ENCODE data around the gene SNRNP40.
"Not testable (repeated sequence)": the region's sequence is repeated elsewhere in the genome, so short reads cannot be mapped to it uniquely, and the experiment has no call there.

SNRNP40 gene

GRCh38 chr1:31296486-31297276, at the start of gene SNRNP40, which contains the start of gene ZCCHC17:
TSS of gene SNRNP40 (minus strand) at chr1:31296788. CDS start at chr1:31296751, 37 bp downstream.
TSS of gene ZCCHC17 (plus strand) at chr1:31297032. CDS start at chr1:31310099, 13,067 bp downstream.
- DNase-seq (ENCODE audit: low spot score) = peak; percentile 96

- no peak for DNase-seq (ENCODE audit: low spot score)
These were observed 49.0 kb upstream of the SNRNP40 start for GRCh38 chr1:31345635-31346034.

- no peak for DNase-seq (ENCODE audit: low spot score)
These were observed 47.9 kb upstream of the SNRNP40 start for GRCh38 chr1:31344503-31344902.

- DNase-seq (ENCODE audit: low spot score) = no peak
These were observed 40.3 kb upstream of the SNRNP40 start for GRCh38 chr1:31336687-31337467.

- DNase-seq (ENCODE audit: low spot score) = no peak
These were observed 38.4 kb upstream of the SNRNP40 start for GRCh38 chr1:31335007-31335406.

- DNase-seq (ENCODE audit: low spot score) = no peak
These were observed 30.8 kb upstream of the SNRNP40 start for GRCh38 chr1:31327381-31327780.

GRCh38 chr1:31326461-31326860, 29.9 kb upstream of the SNRNP40 start:
- DNase-seq (ENCODE audit: low spot score) = no peak

- DNase-seq (ENCODE audit: low spot score) = no peak
These were observed 28.4 kb upstream of the SNRNP40 start for GRCh38 chr1:31324992-31325391.

GRCh38 chr1:31324093-31324492, 27.5 kb upstream of the SNRNP40 start:
- no peak for DNase-seq (ENCODE audit: low spot score)

- no peak for DNase-seq (ENCODE audit: low spot score)
These were observed 21.6 kb upstream of the SNRNP40 start for GRCh38 chr1:31318146-31318545.

- no peak for DNase-seq (ENCODE audit: low spot score)
These were observed 19.3 kb upstream of the SNRNP40 start for GRCh38 chr1:31315902-31316301.

- DNase-seq (ENCODE audit: low spot score) = no peak
These were observed 13.6 kb upstream of the SNRNP40 start for GRCh38 chr1:31310198-31310597.

- no peak for DNase-seq (ENCODE audit: low spot score)
These were observed 11.4 kb upstream of the SNRNP40 start for GRCh38 chr1:31308036-31308435.

- DNase-seq (ENCODE audit: low spot score) = no peak
These were observed 9.7 kb upstream of the SNRNP40 start for GRCh38 chr1:31306278-31306677.

GRCh38 chr1:31302709-31303441, 6.3 kb upstream of the SNRNP40 start:
- DNase-seq (ENCODE audit: low spot score) = no peak

GRCh38 chr1:31300193-31300592, 3.6 kb upstream of the SNRNP40 start:
- no peak for DNase-seq (ENCODE audit: low spot score)

GRCh38 chr1:31299365-31299764, 2.8 kb upstream of the SNRNP40 start:
- no peak for DNase-seq (ENCODE audit: low spot score)

- no peak for DNase-seq (ENCODE audit: low spot score)
These were observed 974 bp upstream of the SNRNP40 start for GRCh38 chr1:31297277-31298247.

- DNase-seq (ENCODE audit: low spot score) = no peak
These were observed 608 bp downstream of the SNRNP40 start for GRCh38 chr1:31295874-31296485.

GRCh38 chr1:31289021-31289420, 7.6 kb downstream of the SNRNP40 start:
- DNase-seq (ENCODE audit: low spot score) = no peak

- DNase-seq (ENCODE audit: low spot score) = not testable (repeated sequence)
These were observed 8.8 kb downstream of the SNRNP40 start for GRCh38 chr1:31287791-31288190.
